K562 (cell line): Measurements from ENCODE around the gene NPAP1. TPM values are rescaled to one million over a fixed set of nuclear protein-coding genes. Genes with fewer than 3 reads are reported as not detected.

Experiments used
- ATAC-seq: fragments of 200-7000 bp; cut with Tn5 transposase; 3 replicates; pipeline ENCODE4 v1.9.1; 2020; ENCODE audit warnings: moderate library complexity
- BruUV-seq: library from RNA; stranded (reverse); fragments of 400-500 nt; replicated peaks from 2 replicates; lab custom pipeline; 2021; lab: Mats Ljungman, UMichigan
- CTCF ChIA-PET: fragments of 300-600 bp; formaldehyde crosslinking; extraction: SDS; loops from one replicate; lab custom pipeline; 2021; ENCODE audit warnings: low intra/inter-chr PET ratio; lab: Yijun Ruan, JAX
- POLR2A ChIA-PET: fragments of 300-600, 350-650 bp; sonication (Branson Sonifier 250); formaldehyde crosslinking; extraction: SDS; loops from one replicate; lab custom pipeline; 2021; ENCODE audit warnings: antibody characterized with exemption, inconsistent platforms; lab: Yijun Ruan, JAX
- DNase-seq, 4 experiments: peaks; one replicate each; pipeline versions ENCODE4 v3.0.0 to v3.0.0-alpha.2; 2011 to 2018; ENCODE audit warnings: low spot score in 3 of 4, mixed read lengths in 3 of 4; ENCODE audit errors: extremely low read depth in 1 of 4
- FAIRE-seq: peaks from 2 replicates; lab custom pipeline; 2011; peaks lifted over from hg19 to GRCh38; lab: Jason Lieb, UNC
- H2AFZ ChIP-seq: 2 replicates; pipeline ENCODE4 v1.6.0; 2011; ENCODE audit warnings: low read depth, low read length, control low read depth, inconsistent platforms
- H3K27ac ChIP-seq: fragments of 200-600 bp; 3 replicates; pipeline ENCODE4 v1.8.0; 2011; ENCODE audit warnings: low read depth, mild to moderate bottlenecking, control low read depth, inconsistent platforms, low read length, moderate library complexity, mixed read lengths; ENCODE audit errors: extremely low read depth
- H3K27me3 ChIP-seq, 2 experiments: fragments of 300-600 bp in 1 of 2; 2 replicates in 1 of 2; 3 replicates in 1 of 2; pipeline versions ENCODE4 v1.6.0 to v1.8.0; 2011; ENCODE audit warnings: inconsistent platforms in 2 of 2, low read length in 2 of 2, mild to moderate bottlenecking in 1 of 2, mixed read lengths in 1 of 2, moderate library complexity in 1 of 2; ENCODE audit not compliant: control insufficient read depth in 2 of 2, insufficient read depth in 2 of 2
- H3K36me3 ChIP-seq: fragments of 300-600 bp; 3 replicates; pipeline ENCODE4 v1.8.0; 2011; ENCODE audit warnings: mild to moderate bottlenecking, low read length, inconsistent platforms; ENCODE audit not compliant: control insufficient read depth, insufficient read depth
- H3K4me1 ChIP-seq, 2 experiments: fragments of 200-600 bp in 1 of 2; replicated peaks in 1 of 2; 2 replicates in 1 of 2; 3 replicates in 1 of 2; pipeline versions ENCODE4 v1.5.1 to v1.8.0; 2011; ENCODE audit warnings: inconsistent platforms in 2 of 2, low read length in 2 of 2, mild to moderate bottlenecking in 1 of 2, mixed read lengths in 1 of 2, moderate library complexity in 1 of 2; ENCODE audit not compliant: control insufficient read depth in 2 of 2, insufficient read depth in 2 of 2
- H3K4me2 ChIP-seq: 2 replicates; pipeline ENCODE4 v1.6.1; 2011; ENCODE audit warnings: low read length, control low read depth, inconsistent platforms, mixed read lengths; ENCODE audit not compliant: insufficient read depth
- H3K4me3 ChIP-seq: fragments of 200-600 bp; sonication (generic), shearing (Covaris generic); 2 replicates; pipeline ENCODE4 v1.5.1; 2016; ENCODE audit warnings: control low read depth, inconsistent platforms
- H3K79me2 ChIP-seq: fragments of 200-600 bp; 3 replicates; pipeline ENCODE4 v1.8.0; 2011; ENCODE audit warnings: low read length, inconsistent platforms; ENCODE audit not compliant: control insufficient read depth, insufficient read depth
- H3K9ac ChIP-seq, 2 experiments: 2 replicates each; pipeline versions ENCODE4 v1.6.0 to v1.6.1; 2011; ENCODE audit warnings: low read depth in 2 of 2, low read length in 2 of 2, control low read depth in 1 of 2, inconsistent platforms in 1 of 2, mild to moderate bottlenecking in 1 of 2, mixed read lengths in 1 of 2; ENCODE audit not compliant: insufficient read depth in 1 of 2
- H3K9me1 ChIP-seq: one replicate; pipeline ENCODE4 v1.6.0; 2011; ENCODE audit warnings: inconsistent platforms, mild to moderate bottlenecking, low read length, moderate library complexity; ENCODE audit not compliant: control insufficient read depth, insufficient read depth
- H3K9me3 ChIP-seq: replicated peaks from 2 replicates; pipeline ENCODE4 v1.5.1; 2011; ENCODE audit warnings: low read depth, low read length, inconsistent platforms; ENCODE audit not compliant: control insufficient read depth, insufficient read depth
- H4K20me1 ChIP-seq: replicated peaks from 2 replicates; pipeline ENCODE4 v1.6.1; 2011; ENCODE audit warnings: low read length, inconsistent platforms, mixed read lengths; ENCODE audit not compliant: control insufficient read depth, insufficient read depth
- DMBX1 ChIP-seq: fragments of 250-450 bp; sonication (Bioruptor Pico); IDR thresholded peaks from 2 replicates; pipeline ENCODE4 v1.8.0; 2022; ENCODE audit warnings: inconsistent platforms, mild to moderate bottlenecking, moderate library complexity, borderline replicate concordance
- NCOA4 ChIP-seq: fragments of 450-650 bp; IDR thresholded peaks from 2 replicates; pipeline ENCODE4 v1.6.1; 2018; ENCODE audit warnings: mild to moderate bottlenecking; ENCODE audit not compliant: partially characterized antibody
- NFRKB ChIP-seq: fragments of 450-650 bp; IDR thresholded peaks from 2 replicates; pipeline ENCODE4 v1.6.1; 2016; ENCODE audit warnings: low read depth
- NR1H2 ChIP-seq: sonication (generic); formaldehyde crosslinking; IDR thresholded peaks from 2 replicates; pipeline ENCODE4 v1.4.0; 2020; ENCODE audit warnings: mild to moderate bottlenecking, missing genetic modification reagents
- POLR2G ChIP-seq: fragments of 200-400 bp; formaldehyde crosslinking; IDR thresholded peaks from 2 replicates; pipeline ENCODE4 v1.6.1; 2017; ENCODE audit warnings: low read depth, mild to moderate bottlenecking, antibody characterized with exemption, low read length, moderate library complexity
- RBBP5 ChIP-seq: fragments of 200-600 bp; sonication (generic); IDR thresholded peaks from 2 replicates; pipeline ENCODE4 v1.6.1; 2012; ENCODE audit warnings: borderline replicate concordance, mild to moderate bottlenecking, low read length, control low read depth, inconsistent platforms; ENCODE audit not compliant: insufficient read depth, poor library complexity, severe bottlenecking
- RBM14 ChIP-seq: fragments of 200-400 bp; formaldehyde crosslinking; IDR thresholded peaks from 2 replicates; pipeline ENCODE4 v1.6.1; 2018; ENCODE audit warnings: low read depth, mild to moderate bottlenecking, low read length, moderate library complexity, borderline replicate concordance; ENCODE audit not compliant: insufficient read depth
- ZBTB7A ChIP-seq: IDR thresholded peaks from 2 replicates; pipeline ENCODE4 v1.6.1; 2011; ENCODE audit warnings: low read depth, mild to moderate bottlenecking, low read length, moderate library complexity, borderline replicate concordance; ENCODE audit not compliant: control insufficient read depth
- ZC3H8 ChIP-seq: fragments of 450-650 bp; IDR thresholded peaks from 2 replicates; pipeline ENCODE4 v1.6.1; 2017
- ZFPM2 ChIP-seq: fragments of 250-450 bp; sonication (Bioruptor Pico); IDR thresholded peaks from 2 replicates; pipeline ENCODE4 v1.5.1; 2022; ENCODE audit warnings: mild to moderate bottlenecking
- ZKSCAN8 ChIP-seq: fragments of 200-800 bp; sonication (Bioruptor generic); IDR thresholded peaks from 2 replicates; pipeline ENCODE4 v1.6.1; 2016; ENCODE audit warnings: missing genetic modification characterization, missing compliant biosample characterization
- ZNF232 ChIP-seq: sonication (generic); formaldehyde crosslinking; IDR thresholded peaks from 2 replicates; pipeline ENCODE4 v1.8.0; 2022; ENCODE audit warnings: mild to moderate bottlenecking, missing genetic modification reagents
- WGBS: fragments of 100-300 bp; shearing (Covaris generic); methylation state at CpG from one replicate; pipeline ENCODE4 v1.1.6; 2016; ENCODE audit warnings: low coverage, mixed read lengths; ENCODE audit not compliant: insufficient coverage; ENCODE audit errors: missing lambda C conversion rate; 5-methylcytosine and 5-hydroxymethylcytosine counted together
- in situ Hi-C: fragments of 300-500 bp; cut with MboI; formaldehyde crosslinking; loops from 4 replicates; pipeline ENCODE4 v1.15.0; 2018; ENCODE audit warnings: inconsistent platforms, mixed read lengths
- intact Hi-C: fragments of 100-400 bp; cut with micrococcal nuclease; formaldehyde crosslinking; loops from 2 replicates; pipeline ENCODE4 v1.14.2; 2022
- polyA plus RNA-seq, 8 experiments: library from polyadenylated mRNA; depleted of rRNA in 4 of 8; stranded (reverse) in 5 of 8; unstranded in 3 of 8; fragments of >200 nt; fragmentation: Nextera tagmentation in 2 of 8; fragmentation: Illumina TruSeq in 1 of 8; extraction: Ambion mirVana in 2 of 8; extraction: Trizol in 1 of 8; gene quantifications; 2 replicates each; pipeline versions ENCODE4 v1.2.1 to v1.2.3, GENCODE V29; 2011 to 2014; ENCODE audit warnings: inconsistent platforms in 1 of 8, missing spikeins in 1 of 8
- total RNA-seq, 7 experiments: library from RNA; depleted of rRNA in 6 of 7; stranded (reverse); fragments of >200 nt in 6 of 7; fragmentation: Illumina TruSeq in 2 of 7; extraction: Trizol in 2 of 7; gene quantifications; 2 replicates each; pipeline versions ENCODE4 v1.2.1 to v1.2.3, GENCODE V29; 2011 to 2021; ENCODE audit warnings: low replicate concordance in 1 of 7

Gene NPAP1
- total and polyA plus RNA-seq, 9 of the 15 experiments (the other 6 are each of a cell fraction or from before 2014, with no cell fraction given) = 0.03 TPM; not detected in 8

DNA sequence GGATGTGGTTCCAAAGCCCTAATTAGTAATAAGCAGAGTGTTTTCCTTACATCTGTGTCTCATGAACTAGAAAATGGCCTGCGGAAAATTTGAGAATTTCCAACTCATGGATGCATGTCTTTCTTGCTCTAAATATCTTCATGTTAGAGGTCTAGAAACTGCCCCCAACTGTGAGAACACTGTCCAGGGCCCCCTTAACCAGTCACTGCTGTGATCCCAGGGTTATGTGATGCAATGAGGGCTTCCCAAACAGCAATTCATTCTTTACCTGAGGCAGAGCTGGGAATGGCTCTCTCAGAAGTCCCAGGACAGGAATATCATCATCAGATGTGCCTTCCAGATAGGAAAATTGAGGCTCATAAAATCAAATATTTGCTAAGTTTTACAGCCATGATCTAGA, 8.2 kb downstream of the NPAP1 start:
- CTCF ChIA-PET = no interaction called here
- ATAC-seq (no peak), DNase-seq (no peak), FAIRE-seq (no peak)
- intact Hi-C loops (no loop called here), in situ Hi-C loops (no loop called here)
- no peaks in the 10 kb centered on the region for H3K27me3 ChIP-seq
- no peaks in the 10 kb centered on the region for H3K36me3 ChIP-seq
- no peak overlapping the region for H3K4me3 ChIP-seq
- no peaks in the 10 kb centered on the region for H3K9me1 ChIP-seq
- no peaks in the 10 kb centered on the region for H3K4me1 ChIP-seq
- H3K27ac ChIP-seq = no peak overlapping the region
- H3K9me3 ChIP-seq = no peaks in the 10 kb centered on the region
- no peaks in the 10 kb centered on the region for H4K20me1 ChIP-seq
- TF ChIP-seq ZNF232 = no peak
- POLR2A ChIA-PET = no interaction called here
- no peak overlapping the region for H3K4me2 ChIP-seq
- H2AFZ ChIP-seq = no peak overlapping the region
- WGBS = 0% methylated on average over 1 of the region's 1 CpG
- H3K79me2 ChIP-seq = no peaks in the 10 kb centered on the region
- BruUV-seq = no TSS peak
- H3K9ac ChIP-seq = no peak overlapping the region

DNA sequence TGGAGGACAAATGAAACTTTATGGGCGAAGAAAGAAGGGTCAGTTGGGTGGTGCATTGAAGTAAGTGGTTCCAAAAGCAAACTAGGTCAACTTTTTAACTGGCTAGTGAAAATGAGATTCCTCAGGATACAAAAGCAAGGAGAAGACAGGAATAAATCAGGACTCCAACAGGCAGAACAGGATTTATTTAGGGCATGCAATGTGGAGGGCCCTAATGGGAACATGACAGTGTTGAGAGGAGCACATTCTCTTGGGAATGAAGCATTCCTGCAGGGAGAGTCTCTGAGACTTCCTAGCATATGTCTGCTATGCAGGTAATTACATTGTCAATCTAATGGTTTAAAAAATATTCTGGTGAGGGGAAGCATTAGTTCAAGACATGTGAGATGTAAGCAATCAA, 8.7 kb downstream of the NPAP1 start:
- ChIA-PET CTCF (no interaction called here), POLR2A (no interaction called here)
- TF ChIP-seq ZC3H8 (no peak), ZBTB7A (no peak), RBBP5 (no peak), ZFPM2 (CRISPR knock-in tag) (no peak), NR1H2 (CRISPR knock-in tag) (no peak), ZKSCAN8 (no peak), DMBX1 (CRISPR knock-in tag) (no peak), NCOA4 (no peak), RBM14 (no peak), POLR2G (no peak), NFRKB (no peak)
- 0% methylated on average over 1 of the region's 1 CpG for WGBS
- intact Hi-C loops = no loop called here
- Histone ChIP-seq H3K4me1 (no peaks in the 10 kb centered on the region), H2AFZ (no peak overlapping the region), H3K27me3 (no peaks in the 10 kb centered on the region), H3K4me3 (no peak overlapping the region), H3K79me2 (no peaks in the 10 kb centered on the region), H3K36me3 (no peaks in the 10 kb centered on the region), H3K27ac (no peak overlapping the region), H3K9me1 (no peaks in the 10 kb centered on the region), H3K9me3 (no peaks in the 10 kb centered on the region), H3K9ac (no peak overlapping the region), H4K20me1 (no peaks in the 10 kb centered on the region), H3K4me2 (no peak overlapping the region)
- ATAC-seq (no peak), DNase-seq (no peak), FAIRE-seq (no peak)
- no TSS peak for BruUV-seq
- in situ Hi-C loops = no loop called here
